Natural killer cell (primary cell): ENCODE results near the gene DOC2A. TPM values are rescaled to one million over a fixed set of nuclear protein-coding genes. Genes with fewer than 3 reads are reported as not detected.
A peak's percentile ranks its signal among the peaks of the same experiment; 100 is the strongest.

Experiments used
- ATAC-seq, 3 donors: fragments of 150-1000 bp in 2 of 3; fragments of 200-7000 bp in 1 of 3; cut with Tn5 transposase; 1 replicate in 1 of 3; 2 replicates in 2 of 3; pipeline ENCODE4 v1.10.0; 2021; ENCODE audit warnings: mild to moderate bottlenecking in 2 of 3, moderate library complexity in 2 of 3
- DNase-seq, 2 donors: peaks; one replicate each; pipeline versions ENCODE4 v3.0.0 to v3.0.0-alpha.2; 2013 to 2021; ENCODE audit warnings: mixed read lengths in 1 of 2
- H3K27ac ChIP-seq: one replicate; pipeline ENCODE4 v1.5.1; 2013; ENCODE audit warnings: mild to moderate bottlenecking, low read length
- H3K27me3 ChIP-seq: one replicate; pipeline ENCODE4 v1.6.1; 2013; ENCODE audit warnings: low read length; ENCODE audit not compliant: control insufficient read depth, insufficient read depth
- H3K36me3 ChIP-seq: one replicate; pipeline ENCODE4 v1.6.1; 2013; ENCODE audit warnings: low read length; ENCODE audit not compliant: control insufficient read depth, insufficient read depth
- H3K4me1 ChIP-seq: one replicate; pipeline ENCODE4 v1.6.1; 2013; ENCODE audit warnings: low read length; ENCODE audit not compliant: control insufficient read depth, insufficient read depth
- H3K4me3 ChIP-seq: one replicate; pipeline ENCODE4 v1.5.1; 2013; ENCODE audit warnings: low read length
- H3K9me3 ChIP-seq: one replicate; pipeline ENCODE4 v1.6.1; 2013; ENCODE audit warnings: low read length; ENCODE audit not compliant: control insufficient read depth, insufficient read depth
- H3K27ac Mint-ChIP-seq, 2 donors: one replicate each; pipeline ENCODE4 v1.8.0; 2022; ENCODE audit warnings: mild to moderate bottlenecking in 2 of 2, mixed read lengths in 2 of 2, moderate library complexity in 1 of 2
- H3K27me3 Mint-ChIP-seq, 2 donors: one replicate each; pipeline ENCODE4 v1.8.0; 2022; ENCODE audit warnings: low read depth in 2 of 2, mixed read lengths in 2 of 2
- H3K36me3 Mint-ChIP-seq: one replicate; pipeline ENCODE4 v1.8.0; 2022; ENCODE audit warnings: mixed read lengths
- H3K4me1 Mint-ChIP-seq, 2 donors: one replicate each; pipeline ENCODE4 v1.8.0; 2022; ENCODE audit warnings: mixed read lengths in 2 of 2
- H3K4me3 Mint-ChIP-seq: one replicate; pipeline ENCODE4 v1.8.0; 2022; ENCODE audit warnings: mild to moderate bottlenecking, moderate library complexity, mixed read lengths
- H3K9me3 Mint-ChIP-seq, 2 donors: one replicate each; pipeline ENCODE4 v1.8.0; 2022; ENCODE audit warnings: mixed read lengths in 2 of 2
- CTCF ChIP-seq: fragments of 200-600 bp; IDR thresholded peaks from one replicate; pipeline ENCODE4 v1.8.0; 2022; ENCODE audit warnings: antibody characterized with exemption
- WGBS: methylation state at CpG from one replicate; pipeline ENCODE4 v1.1.7; 2013; ENCODE audit warnings: missing lambda C conversion rate; ENCODE audit not compliant: insufficient coverage; 5-methylcytosine and 5-hydroxymethylcytosine counted together
- intact Hi-C: fragments of 100-400 bp; cut with micrococcal nuclease; formaldehyde crosslinking; loops from one replicate; pipeline ENCODE4 v1.14.2; 2022
- total RNA-seq, 4 donors: library from RNA; stranded (reverse); fragments of 120-200 nt in 1 of 4; gene quantifications; one replicate each; pipeline versions ENCODE4 v1.2.3 to v1.2.4, GENCODE V29; 2013 to 2022

The DOC2A gene
- total RNA-seq, 3 donors from 2014 or later (not counting 1 experiment from before 2014, with no cell fraction given), result not detected

GRCh38 chr16:29999605-30000004, 11.2 kb downstream of the DOC2A start:
- intact Hi-C loops, result no loop called here
- Mint-ChIP-seq H3K4me3 (no peak overlapping the region), H3K27ac (peak overlapping the region in 1 of 2 donors; percentile 52), H3K27me3 (no peaks in the 10 kb centered on the region), H3K36me3 (no peaks in the 10 kb centered on the region), H3K4me1 (peaks cover 13 to 51% of the 10 kb centered on the region in 2 donors), H3K9me3 (no peaks in the 10 kb centered on the region)
- Histone ChIP-seq H3K27ac (no peak overlapping the region), H3K9me3 (no peaks in the 10 kb centered on the region), H3K36me3 (peaks cover 19% of the 10 kb centered on the region), H3K27me3 (no peaks in the 10 kb centered on the region), H3K4me3 (no peak overlapping the region), H3K4me1 (peaks cover 15% of the 10 kb centered on the region)
- TF ChIP-seq CTCF, result no peak
- no peak for ATAC-seq
- WGBS, result 91% methylated on average over 6 of the region's 6 CpGs
- DNase-seq, result no peak

- Mint-ChIP-seq H3K27ac (peak overlapping the region; percentile 97 to 98), H3K4me1 (peaks cover 13 to 45% of the 10 kb centered on the region in 2 donors), H3K4me3 (peak overlapping the region; percentile 99), H3K36me3 (no peaks in the 10 kb centered on the region), H3K9me3 (no peaks in the 10 kb centered on the region), H3K27me3 (no peaks in the 10 kb centered on the region)
- Histone ChIP-seq H3K27me3 (no peaks in the 10 kb centered on the region), H3K4me3 (peak overlapping the region; percentile 96), H3K4me1 (peaks cover 20% of the 10 kb centered on the region), H3K27ac (peak overlapping the region; percentile 47), H3K36me3 (peaks cover 13% of the 10 kb centered on the region), H3K9me3 (no peaks in the 10 kb centered on the region)
- WGBS, result 27% methylated on average over 9 of the region's 9 CpGs
- intact Hi-C loops, result loop anchor here (1.0 kb wide), 2 partner anchors 24 to 134 kb away; partner anchors contain the start of genes CDIPT and TAOK2
- DNase-seq (no peak), ATAC-seq (no peak)
- TF ChIP-seq CTCF, result no peak
Observed at GRCh38 chr16:29996766-29997250, 14.0 kb downstream of the DOC2A start.

- Mint-ChIP-seq H3K27me3 (no peaks in the 10 kb centered on the region), H3K36me3 (no peaks in the 10 kb centered on the region), H3K4me1 (peaks cover 13 to 40% of the 10 kb centered on the region in 2 donors), H3K4me3 (peak within 1 kb of the TSS; percentile 99), H3K9me3 (no peaks in the 10 kb centered on the region), H3K27ac (peak within 1 kb of the TSS; percentile 97 to 98)
- DNase-seq (peak; percentile 98), ATAC-seq (peak; percentile 98 to 100 (median 99))
- TF ChIP-seq CTCF, result no peak
- Histone ChIP-seq H3K4me3 (peak within 1 kb of the TSS; percentile 96), H3K27me3 (no peaks in the 10 kb centered on the region), H3K27ac (peak within 1 kb of the TSS; percentile 98), H3K9me3 (no peaks in the 10 kb centered on the region), H3K4me1 (peaks cover 20% of the 10 kb centered on the region), H3K36me3 (peaks cover 13% of the 10 kb centered on the region)
- intact Hi-C loops, result loop anchor here (1.0 kb wide), 2 partner anchors 23 to 133 kb away; partner anchors contain the start of genes CDIPT and TAOK2
- WGBS, result under 1% methylated on average over 65 of the region's 65 CpGs
Observed at GRCh38 chr16:29995911-29996765, 14.7 kb downstream of the DOC2A start, which contains the start of gene INO80E. INO80E (plus strand) TSS chr16:29996241; CDS start chr16:29996311, 70 bp downstream.
